ENCODE results near the gene ZNRF2.
A peak's percentile ranks its signal among the peaks of the same experiment; 100 is the strongest.
"Not testable (repeated sequence)": the region's sequence is repeated elsewhere in the genome, so short reads cannot be mapped to it uniquely, and the experiment has no call there.

The ZNRF2 gene

DNA sequence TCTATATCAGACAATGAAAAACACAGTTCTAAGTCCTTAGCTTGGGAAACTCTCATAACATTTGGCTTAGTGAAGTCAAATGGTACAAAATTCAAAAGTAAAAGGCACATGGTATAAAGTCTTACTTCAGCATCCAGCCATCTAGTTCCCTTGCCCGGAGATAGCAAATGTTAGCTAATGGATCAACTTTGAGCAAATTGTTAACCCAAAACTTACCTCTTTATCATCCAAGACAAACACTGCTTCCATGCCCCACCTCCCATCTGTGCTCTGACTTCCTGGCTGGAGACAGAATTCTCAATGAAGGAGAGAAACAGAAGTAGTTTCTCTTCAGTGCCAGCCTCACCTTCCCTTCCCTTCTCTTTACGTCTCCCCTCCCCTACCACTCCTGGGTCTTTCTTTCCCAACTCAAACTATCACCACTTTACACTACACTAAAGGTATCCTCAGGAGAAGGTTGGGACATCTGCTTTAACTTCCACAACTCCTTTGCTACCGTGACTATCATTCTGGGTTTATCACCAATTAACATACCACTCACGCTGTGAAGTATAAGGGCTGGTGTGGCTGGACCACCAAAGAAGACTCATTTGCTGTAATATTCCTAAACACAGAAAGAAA lies 21.2 kb upstream of the ZNRF2 start:
- no peak for DNase-seq

GRCh38 chr7:30264052-30264451 lies 20.3 kb upstream of the ZNRF2 start:
- no peak for DNase-seq

DNA sequence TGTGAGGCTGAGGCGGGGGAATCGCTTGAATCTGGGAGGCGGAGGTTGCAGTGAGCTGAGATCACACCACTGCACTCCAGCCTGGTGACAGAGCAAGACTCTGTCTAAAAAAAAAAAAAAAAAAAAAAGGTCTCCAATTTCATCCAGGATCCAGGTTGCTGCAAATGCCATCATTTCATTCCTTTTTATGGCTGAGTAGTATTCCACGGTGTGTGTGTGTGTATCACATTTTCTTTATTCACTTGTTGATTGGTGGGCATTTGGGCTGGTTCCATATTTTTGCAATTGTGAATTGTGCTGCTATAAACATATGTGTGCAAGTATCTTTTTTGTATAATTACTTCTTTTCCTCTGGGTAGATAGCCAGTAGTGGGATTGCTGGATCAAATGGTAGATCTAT lies 19.2 kb upstream of the ZNRF2 start:
- DNase-seq = not testable (repeated sequence)

DNA sequence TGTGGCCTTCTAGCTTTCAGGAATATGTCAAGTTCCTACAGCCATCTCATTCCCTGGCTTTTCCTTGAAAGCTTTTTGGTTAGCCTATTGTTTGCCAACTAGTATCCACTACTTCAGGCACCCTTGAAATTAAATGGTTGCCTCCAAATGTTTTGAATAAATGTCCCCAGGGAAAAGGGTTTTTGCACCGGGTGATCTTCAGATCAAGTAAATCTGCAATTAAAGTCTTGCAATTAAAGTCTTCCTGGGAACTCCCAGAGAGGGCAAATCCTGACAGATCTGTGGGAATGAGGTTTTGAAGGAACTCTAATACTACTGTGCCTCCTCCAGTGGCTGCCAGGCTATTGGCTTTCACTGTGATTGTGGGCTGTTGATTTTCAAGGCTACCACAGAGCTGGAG lies 17.7 kb upstream of the ZNRF2 start:
- no peak for DNase-seq

DNA sequence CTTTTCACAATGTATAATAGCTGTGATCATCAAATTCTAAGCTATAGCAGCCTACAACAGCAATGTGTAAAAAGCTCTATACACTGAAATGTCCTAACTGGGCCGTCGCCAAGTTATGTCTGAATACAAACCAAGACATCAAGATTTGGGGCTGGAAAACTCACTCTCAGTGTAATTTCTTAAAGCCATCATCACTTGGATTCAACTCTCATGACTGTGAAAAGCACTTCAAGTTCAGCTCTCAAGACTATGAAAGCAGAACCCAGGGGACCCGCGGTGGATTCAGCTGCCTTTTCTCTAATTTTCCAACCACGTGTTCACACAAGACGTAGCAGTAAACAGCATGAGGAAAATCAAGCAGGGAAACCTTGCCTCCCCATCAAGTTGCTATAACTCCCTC lies 15.8 kb upstream of the ZNRF2 start:
- DNase-seq = no peak

DNA sequence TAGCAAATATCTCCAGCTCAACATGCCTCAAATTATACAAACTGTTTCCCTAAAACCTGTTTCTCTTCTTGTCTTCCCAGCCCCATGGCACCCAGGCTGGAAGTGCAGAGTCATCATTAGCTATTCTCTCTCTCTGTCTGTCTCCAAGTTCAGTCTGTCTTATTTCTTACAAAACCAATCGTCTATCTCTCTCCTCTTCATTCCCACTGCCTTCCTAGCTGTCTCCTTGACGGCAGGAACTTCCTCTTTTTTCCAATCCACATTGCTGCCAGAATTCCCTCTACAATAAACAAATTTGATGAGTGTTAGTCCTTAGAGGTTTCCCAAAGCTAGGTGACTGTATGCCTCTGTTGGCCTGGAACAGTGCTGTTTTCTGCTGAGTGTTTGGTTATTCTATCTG lies 14.9 kb upstream of the ZNRF2 start:
- DNase-seq = no peak

DNA sequence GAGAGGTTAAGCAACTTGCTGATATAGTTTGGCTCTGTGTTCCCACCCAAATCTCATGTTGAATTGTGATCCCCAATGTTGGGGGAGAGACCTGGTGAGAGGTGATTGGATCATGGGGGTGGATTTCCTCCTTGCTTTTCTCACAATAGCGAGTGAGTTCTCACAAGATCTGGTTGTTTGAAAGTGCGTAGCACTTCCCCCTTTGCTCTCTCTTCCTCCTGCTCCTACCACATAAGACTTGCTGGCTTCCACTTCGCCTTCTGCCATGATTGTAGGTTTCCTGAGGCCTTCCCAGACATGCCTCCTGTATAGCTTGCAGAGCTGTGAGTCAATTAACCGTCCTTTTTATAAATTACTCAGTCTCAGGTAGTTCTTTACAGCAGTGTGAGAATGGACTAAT lies 13.5 kb upstream of the ZNRF2 start:
- DNase-seq = no peak

DNA sequence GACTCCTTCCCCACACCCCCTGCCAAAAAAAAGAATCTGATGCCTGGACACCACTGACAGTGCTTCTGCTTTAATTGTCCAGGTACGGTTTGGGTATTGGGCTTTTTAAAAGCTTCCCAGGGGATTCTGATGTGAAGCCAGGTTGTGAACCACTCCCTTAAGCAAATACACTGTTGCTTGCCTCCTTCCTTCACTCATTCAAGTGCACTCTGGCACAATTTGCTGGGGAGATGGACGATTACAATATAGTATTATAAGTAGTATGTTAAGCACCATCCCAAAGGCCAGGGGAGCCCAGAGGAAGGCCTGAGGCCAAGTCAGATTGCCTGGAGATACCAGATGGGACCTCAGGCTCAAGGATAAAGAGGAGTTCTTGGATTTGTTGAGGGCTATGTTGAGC lies 12.3 kb upstream of the ZNRF2 start:
- DNase-seq = no peak

DNA sequence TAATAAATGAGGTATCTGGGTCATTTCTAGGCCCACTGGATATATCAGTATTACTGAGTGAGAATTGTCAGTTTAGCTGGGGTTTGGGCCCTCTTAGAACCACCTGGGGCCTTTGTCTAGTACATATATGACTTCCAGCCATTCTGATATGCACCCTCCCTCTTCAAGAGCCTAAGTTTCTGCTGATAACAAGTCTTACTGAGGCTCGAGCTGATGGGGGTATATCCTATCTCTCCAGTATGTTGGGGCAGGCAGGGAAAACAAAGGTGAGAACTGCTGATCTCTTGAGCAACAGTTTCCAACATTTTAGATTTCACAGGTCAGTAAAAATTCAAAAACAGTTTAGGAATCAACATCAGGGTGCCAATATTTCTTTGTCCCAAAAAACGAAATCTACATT lies 10.8 kb upstream of the ZNRF2 start:
- DNase-seq = no peak

DNA sequence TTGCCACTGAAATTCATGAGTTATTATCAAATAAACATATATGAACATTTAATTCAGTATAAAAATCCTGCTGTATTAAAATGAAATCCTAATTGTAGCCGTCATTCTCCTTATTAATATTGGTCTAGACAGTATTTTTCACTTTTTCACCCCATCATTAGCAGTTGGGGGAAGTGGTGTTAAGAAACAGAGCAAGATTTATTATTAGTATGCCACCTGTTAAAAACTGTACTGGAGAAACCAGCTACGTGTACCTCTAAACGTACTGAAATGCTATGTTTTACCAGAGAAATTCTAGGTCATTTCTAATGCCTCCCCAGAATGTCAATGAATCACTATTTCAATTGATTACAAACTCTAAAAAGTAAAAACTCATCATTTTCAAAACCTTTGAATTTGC lies 9.8 kb upstream of the ZNRF2 start:
- no peak for DNase-seq

DNA sequence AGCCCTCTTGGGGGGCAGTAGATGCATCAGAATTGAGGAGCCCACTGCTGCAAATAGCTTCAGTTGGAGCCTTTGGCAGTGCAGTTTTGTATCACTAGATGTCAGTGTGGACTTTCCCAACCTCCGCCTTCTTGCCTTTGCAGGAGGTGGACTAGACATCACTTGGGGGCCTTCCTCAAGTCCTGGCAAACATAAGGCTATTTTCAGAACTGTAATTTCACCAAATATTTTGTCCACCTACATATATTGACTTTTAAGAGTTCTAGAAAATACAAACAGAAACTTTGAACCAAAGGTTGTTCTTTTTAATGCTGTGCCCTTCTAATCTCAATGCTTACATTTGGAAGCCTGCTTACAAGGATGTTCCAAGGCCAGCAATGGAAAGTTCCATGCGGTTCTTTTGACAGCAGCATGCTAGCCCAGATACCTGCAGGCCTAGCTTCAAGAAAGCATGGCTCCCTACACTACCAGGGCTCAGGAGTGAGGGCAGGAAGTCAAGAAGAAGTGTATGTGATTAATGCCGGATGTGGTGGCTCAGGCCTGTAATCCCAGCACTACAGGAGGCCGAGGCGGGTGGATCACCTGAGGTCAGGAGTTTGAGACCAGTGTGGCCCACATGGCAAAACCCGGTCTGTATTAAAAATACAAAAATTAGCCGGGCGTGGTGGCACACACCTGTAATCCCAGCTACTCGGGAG lies 8.0 kb upstream of the ZNRF2 start:
- DNase-seq = peak; percentile 78

DNA sequence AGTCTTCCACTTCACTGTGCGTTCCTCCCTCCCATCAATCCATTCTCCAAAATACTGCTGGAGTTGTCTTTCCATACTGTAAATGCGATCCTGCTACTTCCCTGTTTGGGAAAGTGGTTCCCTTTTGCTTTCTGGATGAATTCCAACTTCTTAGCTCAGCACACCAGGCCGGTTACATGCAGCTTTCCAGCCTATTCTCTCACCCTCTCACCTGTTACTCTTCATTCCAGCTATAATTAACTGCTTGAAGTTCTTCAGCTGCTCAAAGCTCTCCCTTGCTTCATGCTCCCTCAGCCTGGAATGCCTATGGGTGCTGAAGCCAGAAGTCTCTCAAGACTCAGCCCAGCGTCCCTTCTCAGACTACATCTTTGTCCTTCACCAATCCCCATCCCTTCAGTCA lies 6.0 kb upstream of the ZNRF2 start:
- peak; percentile 28 for DNase-seq

DNA sequence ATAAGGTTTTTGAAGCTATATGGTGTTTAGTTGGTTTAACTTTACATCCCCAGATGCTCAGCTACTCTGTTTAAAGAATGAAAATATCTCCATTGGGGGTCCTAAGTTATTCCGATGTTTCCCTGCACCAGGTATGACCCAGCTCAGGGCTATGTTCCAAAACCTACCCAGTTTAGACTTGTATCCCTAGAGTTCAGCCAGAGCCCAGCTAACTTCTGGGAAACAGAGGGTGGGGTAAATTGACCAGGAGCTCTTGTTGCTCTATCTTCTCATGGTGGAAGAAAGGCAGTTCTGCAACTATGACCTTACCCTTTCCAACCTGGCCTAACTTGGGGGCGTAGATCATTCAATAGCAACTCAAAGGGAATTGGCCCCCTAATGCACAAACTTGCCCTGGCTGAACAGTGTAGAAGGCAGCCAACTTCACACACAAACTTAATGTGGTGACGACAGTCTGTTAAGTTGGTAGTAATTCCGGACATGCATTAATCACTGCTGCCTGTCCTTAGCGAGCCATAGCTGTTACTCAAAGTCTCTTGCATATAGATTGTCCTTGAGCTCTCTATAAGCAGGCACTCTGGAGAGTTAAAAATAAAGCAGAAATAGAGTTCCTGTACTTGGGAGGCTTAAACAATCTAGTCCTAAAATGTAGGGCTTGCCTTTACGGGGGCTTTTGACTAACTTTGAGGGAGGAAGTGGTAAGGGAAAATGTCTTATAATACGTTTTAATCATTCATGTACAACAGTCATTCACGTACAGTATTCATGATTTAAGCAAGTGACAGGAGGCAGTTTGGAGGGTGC lies 5.3 kb upstream of the ZNRF2 start:
- DNase-seq = no peak

DNA sequence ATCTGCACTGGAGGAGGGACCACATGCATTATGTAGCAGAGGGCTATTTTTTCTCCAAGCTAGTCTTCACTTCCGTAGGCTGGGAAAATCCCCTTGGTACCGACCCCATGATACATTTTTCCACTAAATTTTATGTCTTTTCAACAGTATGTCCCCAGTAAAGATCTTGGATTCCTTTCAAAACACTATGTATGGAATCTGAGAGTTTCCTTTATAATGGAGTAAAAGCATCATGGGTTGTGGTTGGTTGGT lies 4.8 kb upstream of the ZNRF2 start:
- no peak for DNase-seq

DNA sequence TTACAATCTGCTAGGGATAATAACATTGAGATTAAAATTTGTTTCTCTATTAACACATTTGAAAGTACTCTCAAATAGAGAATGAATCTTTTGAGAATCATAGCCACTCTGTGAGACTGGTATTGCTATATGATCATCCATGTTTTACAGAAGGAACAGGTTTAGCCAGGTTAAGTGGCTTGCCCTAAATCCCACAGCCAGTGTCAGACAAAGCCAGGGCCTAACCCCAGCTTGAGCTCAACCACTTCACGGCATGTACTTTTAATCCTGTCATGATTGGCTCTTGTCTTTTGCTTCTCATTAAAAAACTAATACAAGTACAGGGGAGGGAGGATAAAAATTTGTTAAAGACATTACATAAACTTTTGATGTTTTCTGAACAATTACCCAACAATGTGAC lies 3.8 kb upstream of the ZNRF2 start:
- peak; percentile 53 for DNase-seq

GRCh38 chr7:30281263-30281662 lies 3.1 kb upstream of the ZNRF2 start:
- DNase-seq = no peak

DNA sequence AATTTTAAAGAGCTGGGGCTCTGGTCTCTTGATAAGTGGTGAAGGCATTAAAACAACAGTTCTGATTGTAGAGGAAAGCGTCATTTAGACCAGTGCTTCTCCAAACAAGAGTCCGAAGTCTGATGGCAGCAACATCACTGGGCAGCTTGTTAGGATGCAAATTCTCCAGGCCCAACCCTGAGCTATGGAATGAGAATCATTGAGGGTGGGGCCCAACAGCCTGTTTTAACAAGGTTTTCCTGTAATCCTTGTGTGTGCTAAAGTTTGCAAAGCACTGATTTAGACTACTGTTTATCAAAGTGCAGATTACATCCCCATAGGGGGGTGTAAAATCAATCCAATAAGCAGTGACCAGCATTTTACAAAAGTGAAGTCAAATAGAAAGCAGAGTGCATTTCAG lies 2.6 kb upstream of the ZNRF2 start:
- DNase-seq = no peak

GRCh38 chr7:30282735-30283134 lies 1.7 kb upstream of the ZNRF2 start:
- no peak for DNase-seq

- DNase-seq = peak; percentile 90
Measured at GRCh38 chr7:30285067-30285535, 704 bp downstream of the ZNRF2 start.

GRCh38 chr7:30285536-30286284 lies 1.3 kb downstream of the ZNRF2 start:
- DNase-seq = peak; percentile 74

DNA sequence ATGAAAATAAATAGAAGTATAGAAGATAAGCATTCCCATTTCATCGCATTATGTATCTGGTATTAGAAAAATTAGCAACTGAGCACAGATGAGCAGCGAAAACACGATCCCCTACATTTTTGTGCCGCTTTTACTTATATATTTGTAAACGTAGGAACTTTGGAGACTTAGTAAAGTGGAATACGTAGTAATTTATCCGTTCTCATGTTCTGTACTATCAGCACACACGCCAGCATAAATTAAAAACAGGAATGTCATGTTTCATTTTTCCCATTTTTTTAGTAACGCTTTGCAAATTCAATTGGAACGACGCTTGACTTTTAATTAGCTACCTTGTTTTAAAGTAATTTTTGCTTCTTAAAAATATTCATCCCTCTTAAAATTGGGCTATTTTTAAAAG lies 2.4 kb downstream of the ZNRF2 start:
- no peak for DNase-seq

GRCh38 chr7:30287625-30288024 lies 3.2 kb downstream of the ZNRF2 start:
- DNase-seq = not testable (repeated sequence)

DNA sequence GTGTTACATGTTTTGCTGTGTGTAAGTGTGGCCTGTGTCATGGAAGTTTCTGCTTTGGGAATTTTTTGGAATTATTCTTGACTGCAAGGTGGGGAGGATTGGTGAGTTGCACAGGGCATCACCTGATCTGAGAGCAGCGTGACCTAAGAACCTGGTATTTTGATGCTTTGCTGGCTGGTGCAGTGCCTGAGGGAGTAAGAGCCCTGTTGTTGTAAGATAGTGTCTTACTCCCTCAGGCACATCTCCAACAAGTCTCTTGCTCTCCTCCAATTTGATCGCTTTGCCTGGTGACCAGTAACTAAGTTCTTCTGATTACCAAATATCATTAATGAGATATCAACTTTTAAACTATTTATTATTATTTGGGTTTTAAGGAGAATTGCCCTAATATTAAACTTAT lies 5.2 kb downstream of the ZNRF2 start:
- DNase-seq = not testable (repeated sequence)

GRCh38 chr7:30290317-30290716 lies 5.9 kb downstream of the ZNRF2 start:
- DNase-seq = peak; percentile 32

Measured in DMS53 (cell line).